Stomach (tissue), 4 donors: Measurements from ENCODE around the gene EPO.

Source experiments
- POLR2A ChIP-seq, 4 donors: fragments of 450-650 bp; IDR thresholded peaks; one replicate each; pipeline ENCODE4 v1.6.1; 2016; ENCODE audit warnings: antibody characterized with exemption in 4 of 4, control low read depth in 2 of 4, mild to moderate bottlenecking in 1 of 4, moderate library complexity in 1 of 4
- POLR2AphosphoS5 ChIP-seq, 3 donors: sonication (generic); formaldehyde crosslinking; IDR thresholded peaks; one replicate each; pipeline ENCODE4 v1.6.1; 2016; ENCODE audit warnings: antibody characterized with exemption in 3 of 3
- TF ChIP-seq, protein P1 (sequence below), 7 experiments: fragments of 450-650 bp in 4 of 7; fragments of 200-600 bp in 3 of 7; sonication (generic) in 3 of 7; IDR thresholded peaks; one replicate each; pipeline ENCODE4 v1.5.1; 2016 to 2019; ENCODE audit warnings: antibody characterized with exemption in 7 of 7, control low read depth in 2 of 7, mild to moderate bottlenecking in 1 of 7

DNA sequence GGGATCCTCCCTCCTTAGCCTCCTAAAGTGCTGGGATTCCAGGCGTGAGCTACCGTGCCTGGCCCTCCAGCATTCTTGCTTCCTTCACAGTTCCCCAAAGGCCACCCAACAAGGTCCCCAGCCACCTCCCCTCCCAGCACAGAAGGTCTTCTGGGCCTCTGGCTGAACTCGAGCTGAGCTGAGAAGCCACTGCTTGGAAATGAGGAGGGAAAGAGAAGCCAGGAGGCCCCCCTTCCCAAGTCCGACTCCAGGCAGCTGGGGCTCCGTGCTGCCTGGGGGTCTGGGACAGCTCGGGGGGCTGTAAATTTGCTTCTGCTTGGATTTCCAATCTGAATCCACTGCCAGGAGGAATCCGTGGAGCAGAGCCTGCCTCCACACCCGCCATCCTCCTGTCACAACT, 5.5 kb upstream of the EPO start:
- TF ChIP-seq, protein P1, sequence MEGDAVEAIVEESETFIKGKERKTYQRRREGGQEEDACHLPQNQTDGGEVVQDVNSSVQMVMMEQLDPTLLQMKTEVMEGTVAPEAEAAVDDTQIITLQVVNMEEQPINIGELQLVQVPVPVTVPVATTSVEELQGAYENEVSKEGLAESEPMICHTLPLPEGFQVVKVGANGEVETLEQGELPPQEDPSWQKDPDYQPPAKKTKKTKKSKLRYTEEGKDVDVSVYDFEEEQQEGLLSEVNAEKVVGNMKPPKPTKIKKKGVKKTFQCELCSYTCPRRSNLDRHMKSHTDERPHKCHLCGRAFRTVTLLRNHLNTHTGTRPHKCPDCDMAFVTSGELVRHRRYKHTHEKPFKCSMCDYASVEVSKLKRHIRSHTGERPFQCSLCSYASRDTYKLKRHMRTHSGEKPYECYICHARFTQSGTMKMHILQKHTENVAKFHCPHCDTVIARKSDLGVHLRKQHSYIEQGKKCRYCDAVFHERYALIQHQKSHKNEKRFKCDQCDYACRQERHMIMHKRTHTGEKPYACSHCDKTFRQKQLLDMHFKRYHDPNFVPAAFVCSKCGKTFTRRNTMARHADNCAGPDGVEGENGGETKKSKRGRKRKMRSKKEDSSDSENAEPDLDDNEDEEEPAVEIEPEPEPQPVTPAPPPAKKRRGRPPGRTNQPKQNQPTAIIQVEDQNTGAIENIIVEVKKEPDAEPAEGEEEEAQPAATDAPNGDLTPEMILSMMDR (IDR thresholded peaks at IDR 0.05): no peak
- no peak for TF ChIP-seq POLR2AphosphoS5 (IDR thresholded peaks at IDR 0.05)
- TF ChIP-seq POLR2A (IDR thresholded peaks at IDR 0.05): no peak
